HEK293 (cell line): Measurements from ENCODE around the gene DSE.

Source experiments
- CTCF ChIA-PET: fragments of 350-600 bp; formaldehyde crosslinking; extraction: SDS; loops from one replicate; lab custom pipeline; 2021; ENCODE audit warnings: antibody characterized with exemption; lab: Yijun Ruan, JAX
- POLR2A ChIA-PET: fragments of 300-600 bp; formaldehyde crosslinking; extraction: SDS; loops from one replicate; lab custom pipeline; 2020; ENCODE audit warnings: antibody characterized with exemption, inconsistent platforms; lab: Yijun Ruan, JAX
- H3K27ac ChIP-seq: fragments of 200-500 bp; sonication (Bioruptor generic); 2 replicates; pipeline ENCODE4 v1.5.1; 2014; ENCODE audit warnings: low read depth, low read length, control low read depth, inconsistent platforms; ENCODE audit errors: extremely low read depth
- H3K36me3 ChIP-seq, 2 experiments: fragments of 200-500 bp in 1 of 2; sonication (Bioruptor generic) in 1 of 2; 1 replicate in 1 of 2; 2 replicates in 1 of 2; pipeline ENCODE4 v1.5.1; 2014 to 2017; ENCODE audit warnings: inconsistent platforms in 2 of 2, low read length in 2 of 2; ENCODE audit not compliant: control insufficient read depth in 2 of 2, insufficient read depth in 1 of 2
- H3K4me1 ChIP-seq: fragments of 200-500 bp; sonication (Bioruptor generic); 2 replicates; pipeline ENCODE4 v1.5.1; 2014; ENCODE audit warnings: mild to moderate bottlenecking, low read length, inconsistent platforms; ENCODE audit not compliant: control insufficient read depth, insufficient read depth
- H3K4me3 ChIP-seq: 2 replicates; pipeline ENCODE4 v1.5.1; 2011; ENCODE audit warnings: low read depth, mild to moderate bottlenecking, control low read depth, low read length, moderate library complexity
- H3K9me3 ChIP-seq: fragments of 200-500 bp; sonication (Bioruptor generic); 2 replicates; pipeline ENCODE4 v1.5.1; 2014; ENCODE audit warnings: low read depth, low read length, inconsistent platforms; ENCODE audit not compliant: control insufficient read depth, insufficient read depth
- KLF10 ChIP-seq: fragments of 450-650 bp; IDR thresholded peaks from 2 replicates; pipeline ENCODE4 v1.5.1; 2018; ENCODE audit warnings: missing biosample characterization, mild to moderate bottlenecking, missing genetic modification characterization
- SALL2 ChIP-seq: fragments of 450-650 bp; formaldehyde crosslinking; IDR thresholded peaks from 2 replicates; pipeline ENCODE4 v1.5.0; 2017; ENCODE audit warnings: missing biosample characterization, mild to moderate bottlenecking, missing genetic modification characterization, borderline replicate concordance
- SP7 ChIP-seq: fragments of 450-650 bp; formaldehyde crosslinking; IDR thresholded peaks from 2 replicates; pipeline ENCODE4 v1.5.1; 2016; ENCODE audit warnings: missing biosample characterization, missing genetic modification characterization
- TSHZ1 ChIP-seq: fragments of 450-650 bp; formaldehyde crosslinking; IDR thresholded peaks from 2 replicates; pipeline ENCODE4 v1.5.1; 2016; ENCODE audit warnings: missing biosample characterization, missing genetic modification characterization, borderline replicate concordance
- ZBTB11 ChIP-seq: fragments of 450-650 bp; formaldehyde crosslinking; conservative IDR thresholded peaks from 2 replicates; pipeline ENCODE4 v1.5.1; 2016; ENCODE audit warnings: low read depth, missing biosample characterization, missing genetic modification characterization
- ZBTB20 ChIP-seq: fragments of 450-650 bp; formaldehyde crosslinking; IDR thresholded peaks from 2 replicates; pipeline ENCODE4 v1.5.1; 2016; ENCODE audit warnings: missing biosample characterization, missing genetic modification characterization
- ZNF133 ChIP-seq: fragments of 450-650 bp; formaldehyde crosslinking; IDR thresholded peaks from 2 replicates; pipeline ENCODE4 v1.5.1; 2016; ENCODE audit warnings: missing biosample characterization, missing genetic modification characterization
- ZNF16 ChIP-seq: fragments of 450-650 bp; formaldehyde crosslinking; IDR thresholded peaks from 2 replicates; pipeline ENCODE4 v1.5.1; 2016; ENCODE audit warnings: low read depth, missing biosample characterization, missing genetic modification characterization
- ZNF184 ChIP-seq: fragments of 450-650 bp; IDR thresholded peaks from 2 replicates; pipeline ENCODE4 v1.5.1; 2018; ENCODE audit warnings: missing biosample characterization, mild to moderate bottlenecking, missing genetic modification characterization
- ZNF341 ChIP-seq: fragments of 450-650 bp; formaldehyde crosslinking; IDR thresholded peaks from 2 replicates; pipeline ENCODE4; 2016; ENCODE audit warnings: low read depth, missing biosample characterization, missing genetic modification characterization
- ZNF362 ChIP-seq: fragments of 450-650 bp; formaldehyde crosslinking; IDR thresholded peaks from 2 replicates; pipeline ENCODE4 v1.5.1; 2016; ENCODE audit warnings: missing biosample characterization, missing genetic modification characterization
- ZNF488 ChIP-seq: fragments of 450-650 bp; formaldehyde crosslinking; IDR thresholded peaks from 2 replicates; pipeline ENCODE4 v1.5.1; 2016; ENCODE audit warnings: missing biosample characterization, missing genetic modification characterization
- ZNF521 ChIP-seq: fragments of 450-650 bp; formaldehyde crosslinking; IDR thresholded peaks from 2 replicates; pipeline ENCODE4 v1.5.1; 2017; ENCODE audit warnings: missing biosample characterization, mild to moderate bottlenecking, missing genetic modification characterization
- ZNF549 ChIP-seq: fragments of 450-650 bp; IDR thresholded peaks from 2 replicates; pipeline ENCODE4 v1.5.1; 2018; ENCODE audit warnings: missing biosample characterization, missing genetic modification characterization, mild to moderate bottlenecking, inconsistent platforms, moderate library complexity
- ZNF621 ChIP-seq: fragments of 450-650 bp; formaldehyde crosslinking; IDR thresholded peaks from 2 replicates; pipeline ENCODE4 v1.5.1; 2017; ENCODE audit warnings: missing biosample characterization, missing genetic modification characterization
- ZNF626 ChIP-seq: fragments of 450-650 bp; sonication (Bioruptor Pico); formaldehyde crosslinking; IDR thresholded peaks from 2 replicates; pipeline ENCODE4 v1.5.1; 2018; ENCODE audit warnings: missing biosample characterization, missing genetic modification characterization, inconsistent platforms
- ZNF639 ChIP-seq: fragments of 450-650 bp; formaldehyde crosslinking; IDR thresholded peaks from 2 replicates; pipeline ENCODE4 v1.5.1; 2016; ENCODE audit warnings: missing biosample characterization, missing genetic modification characterization
- ZNF701 ChIP-seq: fragments of 450-650 bp; formaldehyde crosslinking; IDR thresholded peaks from 2 replicates; pipeline ENCODE4 v1.5.1; 2016; ENCODE audit warnings: missing biosample characterization, missing genetic modification characterization
- ZNF830 ChIP-seq: fragments of 450-650 bp; IDR thresholded peaks from 2 replicates; pipeline ENCODE4 v1.5.0; 2018; ENCODE audit warnings: missing biosample characterization, missing genetic modification characterization, low read depth, mild to moderate bottlenecking, moderate library complexity
- ZNF837 ChIP-seq: fragments of 450-650 bp; formaldehyde crosslinking; IDR thresholded peaks from 2 replicates; pipeline ENCODE4 v1.5.1; 2016; ENCODE audit warnings: missing biosample characterization, missing genetic modification characterization
- ZSCAN30 ChIP-seq: fragments of 450-650 bp; IDR thresholded peaks from 2 replicates; pipeline ENCODE4 v1.5.1; 2018; ENCODE audit warnings: missing biosample characterization, mild to moderate bottlenecking, missing genetic modification characterization, moderate library complexity
- TF ChIP-seq, protein P1 (sequence below): fragments of 450-650 bp; formaldehyde crosslinking; IDR thresholded peaks from 2 replicates; pipeline ENCODE4 v1.5.1; 2016; ENCODE audit warnings: missing biosample characterization, missing genetic modification characterization

Gene DSE

DNA sequence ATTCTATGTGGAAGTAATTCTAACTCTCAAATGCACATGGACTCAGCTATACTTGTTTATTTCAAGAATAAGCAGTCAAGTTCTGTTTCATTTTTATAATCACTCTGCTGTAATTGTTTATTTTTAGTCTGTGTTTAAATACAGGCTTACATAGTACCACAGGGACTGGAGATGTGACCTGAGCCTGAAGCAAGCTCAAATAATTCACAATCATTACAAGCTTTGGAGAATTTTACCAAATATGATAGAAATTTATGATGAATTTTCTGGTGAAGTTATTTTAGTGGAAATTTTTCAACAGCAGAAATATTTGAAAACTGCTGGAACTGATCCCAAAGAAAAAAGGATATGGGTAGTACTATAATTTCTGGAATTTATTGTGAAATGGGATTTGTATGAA is 41.6 kb upstream of the DSE start (continued):
- no peak for TF ChIP-seq SP7 (tag by site-specific recombination)

- Histone ChIP-seq H3K36me3 (no peaks in the 10 kb centered on the region), H3K4me3 (no peak overlapping the region), H3K4me1 (no peaks in the 10 kb centered on the region), H3K9me3 (no peaks in the 10 kb centered on the region), H3K27ac (no peak overlapping the region)
- ChIA-PET POLR2A (no interaction called here), CTCF (interaction anchor here (0.7 to 0.8 kb wide), 3 partner anchors 41 to 167 kb away, joined by 3 to 5 read pairs (median 3); no protein-coding TSS in a partner anchor)
- no peak for TF ChIP-seq TSHZ1 (tag by site-specific recombination)
- TF ChIP-seq, protein P1, sequence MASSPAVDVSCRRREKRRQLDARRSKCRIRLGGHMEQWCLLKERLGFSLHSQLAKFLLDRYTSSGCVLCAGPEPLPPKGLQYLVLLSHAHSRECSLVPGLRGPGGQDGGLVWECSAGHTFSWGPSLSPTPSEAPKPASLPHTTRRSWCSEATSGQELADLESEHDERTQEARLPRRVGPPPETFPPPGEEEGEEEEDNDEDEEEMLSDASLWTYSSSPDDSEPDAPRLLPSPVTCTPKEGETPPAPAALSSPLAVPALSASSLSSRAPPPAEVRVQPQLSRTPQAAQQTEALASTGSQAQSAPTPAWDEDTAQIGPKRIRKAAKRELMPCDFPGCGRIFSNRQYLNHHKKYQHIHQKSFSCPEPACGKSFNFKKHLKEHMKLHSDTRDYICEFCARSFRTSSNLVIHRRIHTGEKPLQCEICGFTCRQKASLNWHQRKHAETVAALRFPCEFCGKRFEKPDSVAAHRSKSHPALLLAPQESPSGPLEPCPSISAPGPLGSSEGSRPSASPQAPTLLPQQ, result no peak
- TF ChIP-seq ZNF626 (tag by site-specific recombination), result no peak
- TF ChIP-seq ZBTB11 (tag by site-specific recombination), result no peak
- TF ChIP-seq ZNF133 (tag by site-specific recombination), result no peak
- TF ChIP-seq ZNF341 (tag by site-specific recombination), result no peak
- TF ChIP-seq ZNF621 (tag by site-specific recombination), result no peak
- TF ChIP-seq ZNF521 (tag by site-specific recombination), result no peak
- no peak for TF ChIP-seq ZNF184
- TF ChIP-seq ZNF639 (tag by site-specific recombination), result no peak
- no peak for TF ChIP-seq KLF10 (tag by site-specific recombination)
Observed at GRCh38 chr6:116330511-116330910, 40.2 kb upstream of the DSE start.

DNA sequence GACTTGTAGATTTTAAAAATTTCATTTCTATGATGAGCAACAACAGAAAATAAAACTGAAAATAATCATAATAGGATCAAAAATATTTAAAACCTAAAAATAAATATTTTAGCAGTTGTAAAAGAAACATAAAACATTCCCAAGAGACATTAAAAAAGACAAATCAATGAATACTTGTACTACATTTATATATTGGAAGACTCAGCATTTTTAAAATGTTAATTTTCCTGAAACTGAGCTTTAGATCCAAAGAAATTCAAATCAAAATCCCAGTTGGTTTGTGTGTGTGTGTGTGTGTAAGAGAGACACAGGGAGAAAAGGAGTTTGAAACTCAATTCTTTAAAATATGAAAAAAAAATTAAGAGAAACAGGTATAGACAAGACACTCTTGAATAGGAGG is 38.7 kb upstream of the DSE start:
- no peaks in the 10 kb centered on the region for H3K4me1 ChIP-seq
- H3K9me3 ChIP-seq, result no peaks in the 10 kb centered on the region
- H3K36me3 ChIP-seq, result no peaks in the 10 kb centered on the region
- ChIA-PET CTCF (interaction anchor here (0.7 to 1.7 kb wide), 3 partner anchors 9 to 202 kb away, joined by 3 read pairs; no protein-coding TSS in a partner anchor), POLR2A (no interaction called here)
- no peak overlapping the region for H3K4me3 ChIP-seq
- H3K27ac ChIP-seq, result no peak overlapping the region
- no peak for TF ChIP-seq ZNF488
- no peak for TF ChIP-seq ZNF341 (tag by site-specific recombination)
- TF ChIP-seq SALL2 (tag by site-specific recombination), result no peak
- TF ChIP-seq ZNF549 (tag by site-specific recombination), result no peak
- TF ChIP-seq ZSCAN30 (tag by site-specific recombination), result no peak
- TF ChIP-seq ZBTB20 (tag by site-specific recombination), result no peak
- no peak for TF ChIP-seq ZNF16
- TF ChIP-seq ZNF701, result no peak
- no peak for TF ChIP-seq ZNF830 (tag by site-specific recombination)
- TF ChIP-seq ZNF837 (tag by site-specific recombination), result no peak
- no peak for TF ChIP-seq ZNF362 (tag by site-specific recombination)
- TF ChIP-seq ZNF621 (tag by site-specific recombination), result no peak
